Stimulated activated CD4-positive, alpha-beta T cell treated with anti-CD3 and anti-CD28 coated beads, Interleukin-1b, Interleukin-23, amount 100 ng/mL, for 48 hours (primary cell): Measurements from ENCODE around the gene RPL22L1.
"Not testable (repeated sequence)": the region's sequence is repeated elsewhere in the genome, so short reads cannot be mapped to it uniquely, and the experiment has no call there.

Experiments used
- DNase-seq: peaks from one replicate; pipeline ENCODE4 v3.0.0-alpha.2; 2020

The RPL22L1 gene

DNA sequence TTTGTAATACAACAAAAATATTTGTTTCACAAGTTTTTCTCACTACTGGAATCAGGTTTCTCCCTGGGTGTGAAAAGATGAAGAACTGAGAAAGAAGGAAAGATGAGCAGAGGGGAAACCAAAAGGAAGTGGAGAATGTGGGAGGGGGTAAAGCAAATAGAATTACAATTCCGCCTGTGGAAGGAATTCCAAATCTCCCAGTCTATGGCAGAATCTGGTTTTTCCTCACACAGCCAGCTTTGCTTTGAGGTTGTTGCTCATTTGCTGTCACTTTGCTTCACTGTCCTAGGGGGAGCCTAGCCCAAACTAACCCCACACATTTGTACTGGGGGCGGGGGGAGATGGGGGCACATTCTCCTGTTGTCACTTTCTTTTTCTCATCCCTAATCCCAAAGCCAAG is 43.9 kb downstream of the RPL22L1 start:
- no peak for DNase-seq

DNA sequence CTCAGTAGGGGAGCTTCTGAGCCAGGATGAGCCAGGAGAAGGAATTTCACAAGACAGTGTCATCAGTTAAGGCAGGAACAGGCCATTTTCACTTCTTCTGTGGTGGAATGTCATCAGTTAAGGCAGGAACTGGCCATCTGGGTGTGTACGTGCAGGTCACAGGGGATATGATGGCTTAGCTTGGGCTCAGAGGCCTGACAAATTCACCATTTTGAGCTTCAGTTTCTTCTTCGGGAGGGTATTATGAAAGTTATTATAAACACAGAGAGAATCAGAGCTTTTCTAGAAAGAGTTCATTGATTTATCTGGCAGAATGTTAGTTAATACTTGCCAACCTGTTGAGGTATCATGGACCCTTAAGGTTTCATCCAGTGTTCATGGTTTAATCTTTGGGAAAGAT is 46.4 kb downstream of the RPL22L1 start:
- not testable (repeated sequence) for DNase-seq

DNA sequence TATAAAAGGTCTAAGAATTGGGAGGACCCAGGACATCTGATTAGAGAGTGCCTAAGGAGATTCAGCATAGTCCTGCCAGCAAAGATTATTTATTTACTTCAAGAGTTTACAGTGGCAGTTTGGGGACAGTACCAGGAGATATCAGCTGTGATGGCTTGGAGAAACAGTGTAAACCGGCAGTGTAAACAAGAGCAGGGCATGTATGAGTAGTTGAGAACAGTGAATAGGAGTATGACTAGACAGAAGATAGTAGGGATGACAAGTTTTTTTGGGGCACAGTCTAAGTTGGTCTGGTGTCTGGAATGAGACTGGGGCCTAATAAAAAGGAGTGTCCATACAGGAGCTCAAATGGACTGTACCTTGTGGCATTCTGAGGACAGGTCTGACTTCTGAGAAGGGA is 51.7 kb downstream of the RPL22L1 start:
- not testable (repeated sequence) for DNase-seq

DNA sequence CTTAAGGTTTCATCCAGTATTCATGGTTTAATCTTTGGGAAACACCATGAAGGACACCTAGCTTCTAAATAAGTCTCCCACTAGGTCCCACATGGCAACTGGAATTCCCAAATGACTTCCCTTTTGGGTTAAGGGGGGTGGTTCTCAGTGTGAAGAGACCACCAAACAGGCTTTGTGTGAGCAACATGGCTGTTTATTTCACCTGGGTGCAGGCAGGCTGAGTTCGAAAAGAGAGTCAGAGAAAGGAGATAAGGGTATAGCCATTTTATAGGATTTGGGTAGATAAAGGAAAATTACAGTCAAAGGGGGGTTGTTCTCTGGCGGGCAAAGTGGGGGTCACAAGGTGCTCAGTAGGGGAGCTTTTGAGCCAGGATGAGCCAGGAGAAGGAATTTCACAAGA is 52.5 kb downstream of the RPL22L1 start:
- not testable (repeated sequence) for DNase-seq

DNA sequence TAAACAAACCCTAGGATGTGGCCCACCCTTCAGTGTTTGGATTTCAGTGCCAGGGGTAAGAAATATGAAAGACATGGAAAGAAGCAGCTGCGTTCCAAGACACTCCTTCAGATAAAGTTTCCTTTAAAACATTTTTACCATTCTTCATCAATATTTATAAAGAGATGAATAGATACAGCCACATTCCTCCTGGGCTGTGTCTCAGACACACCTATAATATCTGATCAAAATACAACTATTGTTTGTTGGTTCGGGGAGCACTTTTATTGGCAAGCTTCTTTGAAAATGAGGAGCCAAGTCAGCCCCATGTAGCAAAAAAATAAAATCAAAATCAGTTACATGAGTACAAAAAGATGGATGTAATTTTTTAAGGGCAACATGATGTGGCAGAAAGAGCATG is 53.2 kb downstream of the RPL22L1 start:
- DNase-seq: no peak

DNA sequence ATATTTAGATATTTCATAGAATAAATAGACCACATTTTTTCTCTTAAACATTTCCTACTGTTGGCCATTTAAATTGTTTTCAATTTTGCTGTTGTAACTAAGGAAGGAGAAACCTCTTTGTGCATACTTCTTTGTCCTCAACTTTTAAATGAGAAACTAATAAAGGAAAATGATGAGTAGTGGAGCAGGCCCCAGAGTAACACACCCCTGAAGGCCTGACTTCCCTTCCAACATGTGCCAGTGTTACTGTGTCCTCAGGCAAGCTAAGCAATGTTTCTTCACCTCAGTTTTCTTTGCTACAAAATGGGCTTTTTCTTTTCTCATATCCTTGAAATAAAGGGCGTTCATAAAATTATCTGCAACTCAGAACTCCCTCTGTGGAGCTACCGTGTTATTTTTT is 53.7 kb downstream of the RPL22L1 start:
- DNase-seq: no peak

DNA sequence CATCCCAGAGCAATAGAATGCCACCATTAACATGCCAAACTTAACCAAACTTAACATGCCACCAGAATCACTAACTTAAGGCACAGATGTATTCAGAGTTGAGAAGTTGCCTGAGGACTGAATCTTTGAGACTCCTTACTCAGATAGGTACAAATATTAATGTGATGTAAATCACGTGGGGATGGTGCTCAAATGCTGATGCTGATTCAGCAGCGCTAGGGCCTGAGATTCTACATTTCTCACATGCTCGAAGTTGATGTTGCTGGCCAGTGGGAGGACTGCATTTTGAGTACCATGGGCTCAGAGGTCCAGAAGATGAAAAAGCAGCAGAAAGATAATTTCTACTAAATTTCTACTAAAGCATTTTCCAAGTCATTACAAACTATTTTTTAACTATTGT is 54.1 kb downstream of the RPL22L1 start:
- no peak for DNase-seq

DNA sequence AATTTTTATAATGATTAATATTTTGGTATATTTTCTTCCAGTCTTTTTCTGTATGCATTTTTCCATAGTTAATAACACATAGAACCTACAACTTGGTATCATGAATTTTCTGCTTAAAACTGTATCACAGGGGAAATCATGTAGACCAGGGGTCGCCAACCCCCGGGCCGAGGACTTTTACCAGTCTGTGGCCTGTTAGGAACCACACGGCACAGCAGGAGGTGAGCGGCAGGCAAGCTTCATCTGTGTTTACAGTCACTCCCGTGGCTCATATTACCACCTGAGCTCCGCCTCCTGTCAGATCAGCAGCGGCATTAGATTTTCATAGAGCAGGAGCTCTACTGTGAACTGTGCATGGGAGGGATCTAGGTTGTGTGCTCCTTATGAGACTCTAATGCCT is 54.7 kb downstream of the RPL22L1 start:
- no peak for DNase-seq
